Measurements from ENCODE around the gene PLGLB1.
"Not testable (repeated sequence)": the region's sequence is repeated elsewhere in the genome, so short reads cannot be mapped to it uniquely, and the experiment has no call there.

The PLGLB1 gene

DNA sequence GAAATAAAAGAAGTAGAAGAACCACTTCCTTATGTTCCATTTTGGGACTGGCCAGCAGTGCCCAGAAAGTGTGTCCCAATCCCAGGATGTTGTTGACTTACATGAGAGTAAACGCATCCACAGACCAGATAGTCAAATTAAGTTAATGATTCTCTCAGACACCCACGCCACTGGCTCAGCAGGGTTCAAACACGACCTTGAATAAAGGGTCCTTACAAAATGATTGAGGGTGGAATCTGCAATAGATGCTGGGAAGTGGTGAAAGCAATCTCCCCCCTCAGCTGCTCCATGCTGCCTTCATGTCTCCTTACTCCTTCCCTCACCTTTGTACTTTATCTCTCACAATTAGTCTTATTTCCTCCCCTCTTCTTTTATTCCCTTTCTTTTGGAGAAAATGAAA is at the start of gene PLGLB1:
Gene PLGLB1 (minus strand): TSS at position 101 of the 400 bp plus-strand sequence. CDS start 61 bp downstream, at position 40.
- not testable (repeated sequence) for DNase-seq

DNA sequence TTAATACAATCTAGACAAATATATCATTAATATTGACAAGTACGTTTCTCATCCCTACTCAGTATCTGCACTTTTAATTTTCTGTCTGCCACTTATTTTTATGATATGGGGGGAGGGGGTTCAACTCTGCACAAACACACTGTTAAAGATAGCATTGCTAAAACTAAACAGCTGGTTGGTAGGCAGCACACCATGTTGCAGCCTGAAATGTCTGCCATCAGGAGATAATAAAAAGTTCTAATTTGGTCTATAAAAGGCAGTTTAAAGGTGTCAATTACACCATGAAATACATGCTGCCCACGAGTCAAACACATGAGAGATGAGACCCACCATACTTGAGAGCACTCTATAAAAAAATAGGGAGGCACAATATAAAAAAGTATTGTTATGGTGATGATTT is 42.7 kb upstream of the PLGLB1 start:
- DNase-seq = not testable (repeated sequence)

DNA sequence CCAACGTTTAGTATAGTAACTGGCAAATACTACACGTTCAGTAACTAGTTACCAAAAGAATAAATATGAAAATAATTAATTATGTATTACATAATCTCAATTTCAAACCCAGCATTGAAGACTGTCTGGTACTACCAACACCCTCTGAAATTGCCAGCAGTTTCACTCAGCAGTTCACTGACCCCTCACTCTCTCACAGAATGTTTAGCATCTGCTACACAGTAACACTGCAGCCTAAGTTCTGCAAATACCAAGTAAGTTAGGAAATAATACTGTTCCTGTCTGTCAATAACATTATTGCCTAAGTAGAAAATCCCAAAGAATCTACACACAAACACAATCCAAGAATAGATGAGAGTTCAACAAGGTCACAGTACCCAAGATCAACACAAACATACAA is 41.8 kb upstream of the PLGLB1 start:
- not testable (repeated sequence) for DNase-seq

DNA sequence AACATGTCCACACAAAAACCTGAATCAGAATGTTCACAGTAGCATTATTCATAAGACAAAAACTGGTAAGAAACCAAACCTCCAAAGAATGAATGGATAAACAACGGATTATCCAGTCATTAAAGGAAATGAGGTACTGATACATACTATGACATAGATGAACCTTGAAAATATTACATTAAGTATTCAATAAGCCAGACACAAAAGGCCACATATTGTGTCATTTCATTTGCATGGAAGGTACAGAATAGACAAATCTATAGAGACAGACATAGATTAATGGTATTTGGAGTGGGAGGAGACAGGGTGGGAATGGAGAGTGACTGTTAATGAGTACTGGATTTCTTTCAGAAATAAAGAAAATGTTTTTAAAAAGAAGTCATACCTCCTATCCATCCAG is 39.9 kb upstream of the PLGLB1 start:
- DNase-seq = not testable (repeated sequence)

DNA sequence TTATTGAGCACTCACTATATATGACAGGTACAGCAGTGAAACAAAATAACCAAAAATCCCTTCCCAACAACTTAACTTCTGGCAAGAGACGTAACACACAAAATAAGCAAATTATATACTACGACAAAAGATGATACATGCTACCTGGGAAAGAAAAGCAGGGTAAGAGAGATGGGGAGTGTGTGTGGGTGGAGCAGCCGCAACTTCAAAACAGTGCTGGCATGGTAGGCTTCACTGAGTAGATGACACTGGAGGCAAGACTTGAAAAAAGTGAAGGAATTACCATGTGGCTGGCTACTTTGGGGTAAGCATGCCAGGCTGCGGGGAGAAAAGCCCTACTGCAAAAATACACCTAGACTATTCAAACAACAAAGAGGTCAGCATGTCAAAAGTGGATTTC is 36.0 kb upstream of the PLGLB1 start:
- DNase-seq = not testable (repeated sequence)

DNA sequence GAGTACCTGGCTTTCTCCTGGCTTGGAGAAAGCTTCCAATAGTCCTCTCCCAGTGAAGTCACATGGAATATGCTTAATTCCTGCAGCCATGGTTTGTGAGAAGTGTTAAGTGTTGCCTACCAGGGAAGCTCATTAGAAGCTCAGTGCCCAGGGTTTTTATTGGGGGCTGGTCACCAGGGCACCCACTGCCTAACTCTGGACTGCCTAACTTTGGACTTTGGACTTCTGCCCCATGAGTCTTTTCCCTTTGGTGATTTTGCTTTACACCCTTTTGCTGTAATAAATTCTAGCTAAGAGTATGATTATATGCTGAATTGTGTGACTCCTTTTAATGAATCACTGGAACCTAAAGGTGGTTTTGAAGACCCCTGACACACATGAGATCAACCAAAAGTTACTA is 35.2 kb upstream of the PLGLB1 start:
- not testable (repeated sequence) for DNase-seq

DNA sequence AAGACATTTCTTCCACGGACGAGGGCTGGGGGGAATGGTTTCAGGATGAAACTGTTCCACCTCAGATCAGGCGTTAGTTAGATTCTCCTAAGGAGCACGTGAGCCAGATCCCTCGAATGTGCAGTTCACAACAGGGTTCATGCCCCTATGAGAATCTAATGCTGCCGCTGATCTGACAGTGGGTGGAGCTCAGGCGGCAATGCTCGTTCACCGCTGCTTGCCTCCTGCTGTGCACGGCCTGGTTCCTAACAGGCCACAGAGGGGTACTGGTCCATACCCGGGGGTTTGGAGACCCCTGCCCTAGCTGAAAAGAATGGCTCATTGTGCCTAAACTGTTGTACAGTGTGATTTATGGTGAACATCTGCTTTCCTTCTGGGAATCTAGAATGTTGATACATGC is 34.8 kb upstream of the PLGLB1 start:
- DNase-seq = not testable (repeated sequence)

DNA sequence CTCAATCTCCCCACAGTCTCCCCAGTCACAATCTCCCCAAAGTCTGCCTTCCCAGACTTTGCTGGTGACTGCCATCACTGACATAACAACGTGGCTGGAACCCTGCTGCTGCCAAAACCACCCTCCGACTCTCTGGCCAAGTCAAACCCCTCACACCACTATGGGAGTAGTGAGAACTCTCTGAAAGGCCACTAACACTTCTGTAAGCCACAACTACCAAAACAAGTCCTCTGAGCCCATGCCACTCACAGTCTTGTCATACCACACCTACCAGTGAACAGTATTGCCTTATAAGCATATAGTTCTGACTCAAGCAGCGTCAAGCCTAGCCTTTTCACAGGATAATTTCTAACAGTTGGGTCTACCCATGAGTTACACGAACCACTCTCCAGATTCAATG is 32.7 kb upstream of the PLGLB1 start:
- DNase-seq = peak; percentile 5

DNA sequence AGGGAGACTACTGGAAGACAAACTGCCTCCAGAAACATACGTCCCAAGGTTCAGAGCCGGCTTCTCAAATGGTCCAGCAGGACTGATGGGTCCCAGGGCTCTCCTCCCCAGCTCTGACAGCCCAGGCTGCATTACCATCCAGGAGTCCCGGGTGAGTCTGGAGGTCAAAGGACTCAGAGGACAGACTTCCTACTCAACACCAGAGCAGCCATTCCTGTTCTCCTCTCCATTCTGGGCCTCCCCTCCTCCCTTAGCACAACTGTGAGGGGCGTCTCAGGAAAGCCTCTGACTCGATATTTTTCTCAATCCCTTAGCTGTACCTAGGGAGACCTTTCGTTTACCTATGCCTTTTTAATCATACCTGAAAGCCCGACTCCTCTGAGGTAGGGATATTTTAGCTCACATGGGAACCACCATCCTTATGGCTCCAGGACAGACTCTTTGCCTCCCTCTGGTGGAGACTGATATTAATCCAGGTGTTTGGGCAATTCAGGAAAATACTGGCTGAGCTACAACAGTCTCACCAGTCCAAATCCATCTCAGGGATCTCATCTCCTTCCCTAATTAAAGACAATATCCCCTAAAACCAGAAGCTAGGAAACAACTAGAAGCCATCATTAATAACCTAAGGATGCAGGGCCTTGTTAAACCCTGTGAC is 19.8 kb upstream of the PLGLB1 start:
- DNase-seq = not testable (repeated sequence)

DNA sequence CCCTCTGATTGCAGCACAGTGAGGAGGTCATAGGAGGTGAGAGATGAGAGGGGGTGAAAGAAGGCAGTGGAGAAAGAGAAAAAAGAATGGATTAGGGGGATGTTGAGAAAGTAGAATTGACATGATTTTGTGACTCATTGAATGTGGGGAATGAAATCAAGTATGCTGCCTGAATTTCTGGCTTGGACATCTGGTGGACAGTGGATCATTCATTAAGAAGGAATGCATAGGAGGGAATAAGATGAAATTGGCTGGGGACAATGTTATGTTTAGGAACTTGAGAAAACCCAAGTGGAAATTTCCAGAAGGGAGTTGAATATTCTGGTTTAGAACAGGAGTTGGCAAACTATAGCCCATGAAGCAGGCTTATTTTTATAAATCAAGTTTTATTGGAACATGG is 7.0 kb upstream of the PLGLB1 start:
- not testable (repeated sequence) for DNase-seq

DNA sequence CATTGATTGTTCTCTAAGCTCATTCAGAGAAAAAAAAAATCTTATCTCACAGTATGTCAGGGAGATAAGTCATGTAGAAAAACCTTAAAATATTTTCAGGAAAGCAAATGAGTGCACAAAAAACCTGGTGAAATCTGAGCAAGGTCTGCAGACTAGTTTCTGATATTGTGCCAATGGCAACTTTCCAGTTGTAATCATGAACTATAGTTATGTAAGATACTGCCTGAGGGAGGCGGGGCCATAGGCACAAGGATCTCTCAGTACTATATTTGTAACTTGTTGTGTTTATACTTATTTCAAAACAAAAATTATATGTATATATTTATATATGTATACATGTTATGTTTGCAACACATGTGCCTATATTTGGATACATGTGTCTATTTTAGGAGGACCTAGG is 5.2 kb upstream of the PLGLB1 start:
- DNase-seq = not testable (repeated sequence)

DNA sequence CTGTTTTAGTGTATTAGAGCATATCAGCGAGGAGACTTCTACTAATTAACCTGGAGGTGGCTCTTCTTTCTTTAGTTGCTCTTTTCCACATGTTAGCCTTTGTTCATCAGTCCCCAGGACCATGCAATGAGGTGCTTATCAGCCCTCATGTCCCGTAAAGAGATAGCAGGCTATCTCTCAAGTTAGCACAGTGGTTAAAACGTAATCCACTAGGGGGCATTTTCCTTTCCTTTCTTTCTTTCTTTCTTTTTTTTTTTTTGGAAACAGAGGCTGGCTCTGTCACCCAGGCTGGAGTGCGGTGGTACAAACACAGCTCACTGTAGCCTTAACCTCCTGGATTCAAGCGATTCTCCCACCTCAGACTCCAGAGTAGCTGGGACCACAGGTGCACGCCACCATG is 4.3 kb upstream of the PLGLB1 start:
- not testable (repeated sequence) for DNase-seq

DNA sequence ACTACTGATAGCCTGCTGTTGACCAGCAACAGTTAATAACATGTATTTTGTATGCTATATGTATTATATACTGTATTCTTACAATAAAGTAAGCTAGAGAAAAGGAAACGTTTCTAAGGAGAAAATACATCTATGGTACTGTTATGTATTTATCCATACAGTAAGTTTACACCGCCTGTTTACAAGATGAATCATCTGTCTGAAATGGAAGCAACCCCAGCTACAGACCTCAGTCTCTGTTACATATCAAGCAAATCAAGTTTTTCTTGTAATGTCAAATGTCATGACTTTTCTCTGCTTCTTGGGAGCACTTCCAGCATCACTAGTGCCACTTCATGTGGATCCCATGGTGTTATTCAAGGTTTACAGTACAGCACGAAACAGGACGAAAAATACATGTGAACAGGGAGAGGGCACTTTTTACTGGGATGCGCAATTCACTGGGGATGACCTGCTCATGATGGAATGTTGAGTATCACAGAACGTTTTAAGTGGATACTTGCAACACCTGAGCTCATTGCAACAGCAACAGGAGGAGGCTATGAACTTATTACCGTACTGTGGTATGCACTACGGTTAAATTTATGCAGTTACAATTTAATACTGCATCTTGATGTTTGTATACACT is 2.5 kb upstream of the PLGLB1 start:
- DNase-seq = not testable (repeated sequence)

DNA sequence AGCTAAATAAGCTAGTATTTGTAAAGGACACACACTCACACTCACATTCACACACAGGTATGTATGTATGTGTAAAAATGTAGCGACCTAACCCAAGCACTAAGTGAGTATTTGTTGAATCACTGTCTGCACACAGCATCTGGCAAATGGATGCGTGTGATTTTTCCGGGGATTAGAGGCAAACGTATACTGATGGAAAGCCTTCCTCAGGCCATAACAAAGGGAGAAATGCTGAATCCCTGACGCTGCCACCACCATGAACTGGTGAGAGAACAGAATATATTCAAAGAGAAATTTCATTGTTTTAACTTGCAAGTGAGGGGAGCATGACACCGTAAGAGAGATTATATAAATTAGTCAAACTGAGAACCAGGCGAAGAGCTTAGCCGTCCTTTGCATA is 601 bp downstream of the PLGLB1 start:
- DNase-seq = not testable (repeated sequence)

DNA sequence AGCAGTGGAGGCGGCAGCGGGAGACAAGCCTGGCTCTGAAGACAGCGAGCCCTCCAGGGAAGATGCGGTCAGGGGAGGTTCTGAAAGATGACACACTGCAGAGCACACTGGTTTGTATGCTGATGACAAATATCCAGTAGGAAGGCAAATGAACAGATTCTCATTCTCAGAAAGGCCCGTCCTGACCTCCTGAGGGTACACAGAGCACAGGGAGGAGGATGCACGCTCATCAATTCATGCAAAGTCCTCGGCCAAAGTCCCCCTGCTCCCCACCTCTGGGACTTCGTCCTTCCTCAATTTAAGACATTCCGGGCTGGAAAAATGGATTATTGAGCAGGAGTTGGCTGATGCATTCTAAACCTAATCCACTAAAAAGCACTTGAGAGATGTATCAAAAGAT is 2.6 kb downstream of the PLGLB1 start:
- peak; percentile 7 for DNase-seq

DNA sequence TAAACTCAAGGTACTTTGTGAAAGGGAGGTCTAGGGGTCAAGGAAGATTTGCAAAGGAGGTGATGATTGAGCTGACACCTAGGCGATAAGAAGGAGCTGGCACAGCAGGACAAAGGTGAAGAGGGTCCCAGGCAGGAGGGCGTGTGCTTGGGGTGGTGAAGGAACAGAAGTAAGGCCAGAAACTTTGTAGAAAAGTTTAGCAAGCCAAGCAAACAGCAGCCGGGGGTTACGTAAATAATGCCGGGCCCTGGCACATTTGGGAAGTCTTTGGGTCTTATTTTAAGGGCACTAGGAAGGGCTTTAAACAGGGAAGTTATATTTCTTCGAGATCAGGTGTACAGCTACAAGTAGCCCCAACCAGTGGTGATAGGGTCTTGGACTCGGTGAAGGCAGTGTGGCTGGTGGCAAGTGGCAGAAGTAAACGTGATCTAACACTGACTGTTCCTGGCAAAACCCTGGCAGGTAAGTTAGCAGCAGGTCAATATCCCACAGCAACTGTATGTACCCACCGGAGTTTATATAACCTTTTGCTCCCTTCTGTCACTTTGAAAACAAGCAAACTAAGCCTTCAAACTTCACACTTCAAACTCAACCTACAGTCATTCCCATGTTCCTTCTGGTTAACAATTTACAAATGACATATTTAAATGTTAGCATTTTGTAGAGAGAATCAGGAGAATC is 7.0 kb downstream of the PLGLB1 start:
- DNase-seq = not testable (repeated sequence)

DNA sequence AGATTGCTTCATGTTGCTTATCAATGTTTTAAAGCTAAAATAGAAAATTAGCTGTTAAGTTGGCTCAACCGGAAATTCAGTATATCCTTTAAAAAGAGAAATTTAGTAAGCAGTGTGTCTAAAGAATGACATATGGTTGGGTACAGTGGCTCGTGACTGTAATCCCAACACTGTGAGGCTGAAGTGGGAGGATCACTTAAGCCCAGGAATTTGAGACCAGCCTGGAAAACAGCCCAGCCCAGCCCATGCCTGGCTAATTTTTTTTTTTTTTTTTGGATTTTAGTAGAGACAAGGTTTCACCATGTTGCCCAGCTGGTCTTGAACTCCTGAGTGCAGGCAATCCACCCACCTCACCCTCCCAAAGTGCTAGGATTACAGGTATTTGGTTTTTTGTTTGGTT is 17.2 kb downstream of the PLGLB1 start:
- DNase-seq = not testable (repeated sequence)

All from islet precursor cell (in vitro differentiated cells).